Panc1 (cell line): ENCODE measurements around the gene RRBP1. TPM values are rescaled to one million over a fixed set of nuclear protein-coding genes. Genes with fewer than 3 reads are reported as not detected.

Experiments used
- ATAC-seq: fragments of 200-7000 bp; cut with Tn5 transposase; 2 replicates; pipeline ENCODE4 v1.9.1; 2020; ENCODE audit warnings: mild to moderate bottlenecking, moderate library complexity
- BruUV-seq: library from RNA; stranded (reverse); fragments of 400-500 nt; replicated peaks from 2 replicates; lab custom pipeline; 2021; lab: Mats Ljungman, UMichigan
- CTCF ChIA-PET: fragments of 300-600 bp; sonication (Branson Sonifier 250); formaldehyde crosslinking; loops from one replicate; lab custom pipeline; 2022; ENCODE audit warnings: antibody characterized with exemption; lab: Charles Lee
- POLR2A ChIA-PET: fragments of 300-600 bp; sonication (Branson Sonifier 250); formaldehyde crosslinking; loops from one replicate; lab custom pipeline; 2022; ENCODE audit warnings: antibody characterized with exemption; lab: Charles Lee
- DNase-seq: peaks from one replicate; pipeline ENCODE4 v3.0.0-alpha.2; 2010; ENCODE audit warnings: low read depth, low spot score
- H3K27ac ChIP-seq: 2 replicates; pipeline ENCODE4 v1.5.1; 2011; ENCODE audit warnings: mild to moderate bottlenecking, low read length, inconsistent platforms
- H3K27me3 ChIP-seq: fragments of 200-500 bp; sonication (Bioruptor generic); 2 replicates; pipeline ENCODE4 v1.6.0; 2014; ENCODE audit warnings: low read length, inconsistent platforms; ENCODE audit not compliant: control insufficient read depth, insufficient read depth
- H3K36me3 ChIP-seq: fragments of 200-500 bp; sonication (Bioruptor generic); 2 replicates; pipeline ENCODE4 v1.5.1; 2014; ENCODE audit warnings: inconsistent platforms, mild to moderate bottlenecking, low read length, moderate library complexity; ENCODE audit not compliant: control insufficient read depth, insufficient read depth
- H3K4me1 ChIP-seq: 2 replicates; pipeline ENCODE4 v1.5.1; 2011; ENCODE audit warnings: inconsistent platforms, mild to moderate bottlenecking, low read length, moderate library complexity; ENCODE audit not compliant: control insufficient read depth, insufficient read depth
- H3K4me3 ChIP-seq, 2 experiments: 2 replicates each; pipeline ENCODE4 v1.5.1; 2011 to 2012; ENCODE audit warnings: low read depth in 2 of 2, low read length in 2 of 2, mild to moderate bottlenecking in 2 of 2, inconsistent platforms in 1 of 2, moderate library complexity in 1 of 2
- H3K9me3 ChIP-seq: fragments of 200-500 bp; sonication (Bioruptor generic); 2 replicates; pipeline ENCODE4 v1.5.1; 2014; ENCODE audit warnings: low read depth, mild to moderate bottlenecking, inconsistent platforms, low read length, moderate library complexity; ENCODE audit not compliant: control insufficient read depth, insufficient read depth
- POLR2AphosphoS5 ChIP-seq: IDR thresholded peaks from 2 replicates; pipeline ENCODE4 v1.6.1; 2012; ENCODE audit warnings: mild to moderate bottlenecking, low read depth, low read length, moderate library complexity
- SIN3A ChIP-seq: IDR thresholded peaks from 2 replicates; pipeline ENCODE4 v1.6.1; 2012; ENCODE audit warnings: low read depth, mild to moderate bottlenecking, low read length, moderate library complexity, borderline replicate concordance; ENCODE audit not compliant: insufficient read depth
- TCF7L2 ChIP-seq: IDR thresholded peaks from 2 replicates; pipeline ENCODE4 v1.6.1; 2011; ENCODE audit warnings: mild to moderate bottlenecking, low read depth, low read length, inconsistent platforms
- in situ Hi-C: cut with HindIII; loops from 2 replicates; pipeline ENCODE4 v1.10.0; 2016; ENCODE audit warnings: low sequenced_read_pairs, low pct_unique_long_range_greater_than_20kb
- intact Hi-C: fragments of 100-400 bp; cut with micrococcal nuclease; formaldehyde crosslinking; loops from one replicate; pipeline ENCODE4 v1.10.0; 2022; ENCODE audit not compliant: unreplicated experiment
- total RNA-seq: library from RNA; stranded (reverse); gene quantifications from one replicate; pipeline ENCODE4 v1.2.1, GENCODE V29; 2021; ENCODE audit not compliant: unreplicated experiment
- TF ChIP-seq, protein P1 (sequence below): fragments of 450-650 bp; IDR thresholded peaks from 2 replicates; pipeline ENCODE4 v1.5.1; 2017; ENCODE audit warnings: mild to moderate bottlenecking
- TF ChIP-seq, protein P2 (sequence below), 2 experiments: IDR thresholded peaks; 2 replicates each; pipeline ENCODE4 v1.6.1; 2011 to 2012; ENCODE audit warnings: low read depth in 2 of 2, control low read depth in 1 of 2, low read length in 1 of 2, mild to moderate bottlenecking in 1 of 2, moderate library complexity in 1 of 2; ENCODE audit not compliant: insufficient read depth in 1 of 2

The RRBP1 gene
- total RNA-seq, 1 experiment from 2014 or later, result 152 TPM

DNA sequence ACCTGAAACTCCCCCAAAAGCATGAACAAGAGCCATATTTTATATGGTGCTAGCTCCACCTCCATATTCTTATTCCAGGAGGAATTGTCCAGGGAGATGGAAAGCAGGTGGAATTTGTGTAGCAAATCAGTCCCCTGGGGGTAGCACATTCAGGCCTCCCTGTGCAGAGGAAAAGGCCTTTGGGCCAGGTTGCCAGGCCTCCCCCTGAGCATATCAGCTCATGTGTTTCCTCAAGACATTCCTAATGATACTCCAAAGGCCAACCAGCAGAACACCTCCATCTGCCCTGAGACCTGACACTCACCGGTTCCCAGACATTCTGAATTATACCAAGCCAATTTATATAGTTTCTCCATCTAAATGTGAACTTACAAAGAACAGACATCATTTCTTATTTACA, 15.1 kb upstream of the RRBP1 start:
- Histone ChIP-seq H3K9me3 (no peaks in the 10 kb centered on the region), H3K27ac (no peak overlapping the region), H3K36me3 (no peaks in the 10 kb centered on the region), H3K27me3 (no peaks in the 10 kb centered on the region), H3K4me3 (no peak overlapping the region), H3K4me1 (no peaks in the 10 kb centered on the region)
- BruUV-seq, result no TSS peak
- ChIA-PET CTCF (no interaction called here), POLR2A (no interaction called here)
- in situ Hi-C loops, result no loop called here
- TF ChIP-seq SIN3A, result no peak
- DNase-seq (no peak), ATAC-seq (no peak)
- intact Hi-C loops, result no loop called here

DNA sequence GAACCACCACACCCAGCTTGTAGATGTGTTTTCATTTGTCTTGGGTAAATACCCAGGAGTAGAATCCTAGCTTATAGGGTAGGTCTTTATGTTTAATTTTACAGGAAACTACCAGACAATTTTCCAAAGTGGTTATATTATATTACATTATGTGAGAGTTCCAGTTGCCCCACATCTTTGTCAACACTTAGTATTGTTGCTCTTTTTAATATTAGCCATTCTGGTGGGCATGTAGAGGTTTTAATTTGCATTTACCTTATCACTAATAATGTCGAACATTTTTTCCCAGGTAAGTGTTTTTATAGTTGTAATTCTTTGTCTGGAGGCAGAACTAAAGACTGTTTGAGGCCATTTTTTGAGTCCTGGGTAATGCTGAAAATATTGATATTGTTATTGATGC, 14.2 kb upstream of the RRBP1 start:
- intact Hi-C loops, result no loop called here
- CTCF ChIA-PET, result interaction anchor here (0.6 kb wide), 1 partner anchor 11 kb away, joined by 4 read pairs; no protein-coding TSS in a partner anchor

DNA sequence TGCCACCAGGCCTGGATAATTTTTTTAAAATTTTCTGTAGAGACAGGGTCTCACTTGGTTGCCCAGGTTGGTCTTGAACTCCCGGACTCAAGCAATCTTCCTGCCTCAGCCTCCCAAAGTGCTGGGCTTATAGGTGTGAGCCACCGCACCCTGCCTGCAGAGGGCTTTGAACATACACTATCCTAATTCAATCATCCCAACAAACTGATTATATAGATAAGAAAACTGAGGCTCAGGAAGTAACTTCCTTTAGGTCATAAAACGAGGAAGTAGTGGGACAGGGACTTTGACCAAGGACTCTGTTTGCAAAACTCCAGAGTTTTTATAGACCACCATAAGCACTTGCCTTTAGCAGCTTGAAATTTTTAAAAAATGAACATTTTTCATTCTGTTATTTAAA, 12.7 kb upstream of the RRBP1 start:
- TF ChIP-seq, protein P1, sequence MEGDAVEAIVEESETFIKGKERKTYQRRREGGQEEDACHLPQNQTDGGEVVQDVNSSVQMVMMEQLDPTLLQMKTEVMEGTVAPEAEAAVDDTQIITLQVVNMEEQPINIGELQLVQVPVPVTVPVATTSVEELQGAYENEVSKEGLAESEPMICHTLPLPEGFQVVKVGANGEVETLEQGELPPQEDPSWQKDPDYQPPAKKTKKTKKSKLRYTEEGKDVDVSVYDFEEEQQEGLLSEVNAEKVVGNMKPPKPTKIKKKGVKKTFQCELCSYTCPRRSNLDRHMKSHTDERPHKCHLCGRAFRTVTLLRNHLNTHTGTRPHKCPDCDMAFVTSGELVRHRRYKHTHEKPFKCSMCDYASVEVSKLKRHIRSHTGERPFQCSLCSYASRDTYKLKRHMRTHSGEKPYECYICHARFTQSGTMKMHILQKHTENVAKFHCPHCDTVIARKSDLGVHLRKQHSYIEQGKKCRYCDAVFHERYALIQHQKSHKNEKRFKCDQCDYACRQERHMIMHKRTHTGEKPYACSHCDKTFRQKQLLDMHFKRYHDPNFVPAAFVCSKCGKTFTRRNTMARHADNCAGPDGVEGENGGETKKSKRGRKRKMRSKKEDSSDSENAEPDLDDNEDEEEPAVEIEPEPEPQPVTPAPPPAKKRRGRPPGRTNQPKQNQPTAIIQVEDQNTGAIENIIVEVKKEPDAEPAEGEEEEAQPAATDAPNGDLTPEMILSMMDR, result no peak
- TF ChIP-seq SIN3A (no peak), POLR2AphosphoS5 (no peak), TCF7L2 (no peak)
- TF ChIP-seq, protein P2, sequence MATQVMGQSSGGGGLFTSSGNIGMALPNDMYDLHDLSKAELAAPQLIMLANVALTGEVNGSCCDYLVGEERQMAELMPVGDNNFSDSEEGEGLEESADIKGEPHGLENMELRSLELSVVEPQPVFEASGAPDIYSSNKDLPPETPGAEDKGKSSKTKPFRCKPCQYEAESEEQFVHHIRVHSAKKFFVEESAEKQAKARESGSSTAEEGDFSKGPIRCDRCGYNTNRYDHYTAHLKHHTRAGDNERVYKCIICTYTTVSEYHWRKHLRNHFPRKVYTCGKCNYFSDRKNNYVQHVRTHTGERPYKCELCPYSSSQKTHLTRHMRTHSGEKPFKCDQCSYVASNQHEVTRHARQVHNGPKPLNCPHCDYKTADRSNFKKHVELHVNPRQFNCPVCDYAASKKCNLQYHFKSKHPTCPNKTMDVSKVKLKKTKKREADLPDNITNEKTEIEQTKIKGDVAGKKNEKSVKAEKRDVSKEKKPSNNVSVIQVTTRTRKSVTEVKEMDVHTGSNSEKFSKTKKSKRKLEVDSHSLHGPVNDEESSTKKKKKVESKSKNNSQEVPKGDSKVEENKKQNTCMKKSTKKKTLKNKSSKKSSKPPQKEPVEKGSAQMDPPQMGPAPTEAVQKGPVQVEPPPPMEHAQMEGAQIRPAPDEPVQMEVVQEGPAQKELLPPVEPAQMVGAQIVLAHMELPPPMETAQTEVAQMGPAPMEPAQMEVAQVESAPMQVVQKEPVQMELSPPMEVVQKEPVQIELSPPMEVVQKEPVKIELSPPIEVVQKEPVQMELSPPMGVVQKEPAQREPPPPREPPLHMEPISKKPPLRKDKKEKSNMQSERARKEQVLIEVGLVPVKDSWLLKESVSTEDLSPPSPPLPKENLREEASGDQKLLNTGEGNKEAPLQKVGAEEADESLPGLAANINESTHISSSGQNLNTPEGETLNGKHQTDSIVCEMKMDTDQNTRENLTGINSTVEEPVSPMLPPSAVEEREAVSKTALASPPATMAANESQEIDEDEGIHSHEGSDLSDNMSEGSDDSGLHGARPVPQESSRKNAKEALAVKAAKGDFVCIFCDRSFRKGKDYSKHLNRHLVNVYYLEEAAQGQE (IDR thresholded peaks at IDR 0.05; ENCODE audit: insufficient read depth in 1 of 2, low read depth in 2 of 2, low read length in 1 of 2), result no peak
- no peak overlapping the region for H3K27ac ChIP-seq
- ATAC-seq (no peak), DNase-seq (no peak)
- in situ Hi-C loops (no loop called here), intact Hi-C loops (no loop called here)
- BruUV-seq, result no TSS peak
- H3K4me3 ChIP-seq, result no peak overlapping the region
- ChIA-PET POLR2A (no interaction called here), CTCF (no interaction called here)
- no peaks in the 10 kb centered on the region for H3K4me1 ChIP-seq
- H3K36me3 ChIP-seq, result no peaks in the 10 kb centered on the region
- H3K9me3 ChIP-seq, result no peaks in the 10 kb centered on the region
- H3K27me3 ChIP-seq, result peaks cover 3% of the 10 kb centered on the region

More for the DNA sequence above, 14.2 kb upstream of the RRBP1 start:
- Histone ChIP-seq H3K4me1 (no peaks in the 10 kb centered on the region), H3K27ac (no peak overlapping the region), H3K4me3 (no peak overlapping the region), H3K9me3 (no peaks in the 10 kb centered on the region), H3K27me3 (no peaks in the 10 kb centered on the region; the same call in 1 of the 2 replicates), H3K36me3 (no peaks in the 10 kb centered on the region)
- POLR2A ChIA-PET, result no interaction called here
- in situ Hi-C loops, result no loop called here
- ATAC-seq (no peak), DNase-seq (no peak)
- TF ChIP-seq, protein P2 (IDR thresholded peaks at IDR 0.05; ENCODE audit: insufficient read depth in 1 of 2, low read depth in 2 of 2, low read length in 1 of 2), result no peak
- TF ChIP-seq SIN3A (no peak), POLR2AphosphoS5 (no peak), TCF7L2 (no peak)
- TF ChIP-seq, protein P1, result no peak
- BruUV-seq, result no TSS peak
